ENCODE results near the gene ADAM22.

GRCh38 chr7:87934699-87935383 lies 790 bp downstream of the ADAM22 start:
- TF ChIP-seq CTCF (IDR thresholded peaks at IDR 0.05; ENCODE audit: low read depth, low read length, poor library complexity, severe bottlenecking) (no peak), EZH2phosphoT487 (IDR thresholded peaks at IDR 0.05; ENCODE audit: borderline replicate concordance, low read length) (peak; percentile 93; the same call in 1 of the 2 replicates)

All from DOHH2 (cell line).